ENCODE data around the gene ZBTB48.

- TF ChIP-seq, protein P1, sequence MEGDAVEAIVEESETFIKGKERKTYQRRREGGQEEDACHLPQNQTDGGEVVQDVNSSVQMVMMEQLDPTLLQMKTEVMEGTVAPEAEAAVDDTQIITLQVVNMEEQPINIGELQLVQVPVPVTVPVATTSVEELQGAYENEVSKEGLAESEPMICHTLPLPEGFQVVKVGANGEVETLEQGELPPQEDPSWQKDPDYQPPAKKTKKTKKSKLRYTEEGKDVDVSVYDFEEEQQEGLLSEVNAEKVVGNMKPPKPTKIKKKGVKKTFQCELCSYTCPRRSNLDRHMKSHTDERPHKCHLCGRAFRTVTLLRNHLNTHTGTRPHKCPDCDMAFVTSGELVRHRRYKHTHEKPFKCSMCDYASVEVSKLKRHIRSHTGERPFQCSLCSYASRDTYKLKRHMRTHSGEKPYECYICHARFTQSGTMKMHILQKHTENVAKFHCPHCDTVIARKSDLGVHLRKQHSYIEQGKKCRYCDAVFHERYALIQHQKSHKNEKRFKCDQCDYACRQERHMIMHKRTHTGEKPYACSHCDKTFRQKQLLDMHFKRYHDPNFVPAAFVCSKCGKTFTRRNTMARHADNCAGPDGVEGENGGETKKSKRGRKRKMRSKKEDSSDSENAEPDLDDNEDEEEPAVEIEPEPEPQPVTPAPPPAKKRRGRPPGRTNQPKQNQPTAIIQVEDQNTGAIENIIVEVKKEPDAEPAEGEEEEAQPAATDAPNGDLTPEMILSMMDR (IDR thresholded peaks at IDR 0.05), result no peak
- TF ChIP-seq POLR2AphosphoS5 (IDR thresholded peaks at IDR 0.05), result peak; percentile 66
- TF ChIP-seq POLR2A (IDR thresholded peaks at IDR 0.05), result no peak
These were observed 43.6 kb downstream of the ZBTB48 start for GRCh38 chr1:6623269-6623965.

Data from prostate gland (tissue), 2 donors.